Subcutaneous adipose tissue (tissue), 4 donors: Measurements from ENCODE around the gene ZNF320. TPM values are rescaled to one million over a fixed set of nuclear protein-coding genes. Genes with fewer than 3 reads are reported as not detected.

Source experiments
- total RNA-seq, 4 donors: library from RNA; depleted of rRNA; stranded (reverse); fragments of >200 nt; gene quantifications; one replicate each; pipeline ENCODE4 v1.1.0, GENCODE V29; 2016
- TF ChIP-seq, protein P1 (sequence below): fragments of 450-650 bp; IDR thresholded peaks from one replicate; pipeline ENCODE4 v1.5.1; 2016; ENCODE audit warnings: low read depth, mild to moderate bottlenecking, control low read depth, antibody characterized with exemption, moderate library complexity

ZNF320 gene
- total RNA-seq, result 10 to 100 TPM in 1 of 4 donors, 1 to 10 TPM in 3; 5.3 to 13.9 (median 7.4) TPM

DNA sequence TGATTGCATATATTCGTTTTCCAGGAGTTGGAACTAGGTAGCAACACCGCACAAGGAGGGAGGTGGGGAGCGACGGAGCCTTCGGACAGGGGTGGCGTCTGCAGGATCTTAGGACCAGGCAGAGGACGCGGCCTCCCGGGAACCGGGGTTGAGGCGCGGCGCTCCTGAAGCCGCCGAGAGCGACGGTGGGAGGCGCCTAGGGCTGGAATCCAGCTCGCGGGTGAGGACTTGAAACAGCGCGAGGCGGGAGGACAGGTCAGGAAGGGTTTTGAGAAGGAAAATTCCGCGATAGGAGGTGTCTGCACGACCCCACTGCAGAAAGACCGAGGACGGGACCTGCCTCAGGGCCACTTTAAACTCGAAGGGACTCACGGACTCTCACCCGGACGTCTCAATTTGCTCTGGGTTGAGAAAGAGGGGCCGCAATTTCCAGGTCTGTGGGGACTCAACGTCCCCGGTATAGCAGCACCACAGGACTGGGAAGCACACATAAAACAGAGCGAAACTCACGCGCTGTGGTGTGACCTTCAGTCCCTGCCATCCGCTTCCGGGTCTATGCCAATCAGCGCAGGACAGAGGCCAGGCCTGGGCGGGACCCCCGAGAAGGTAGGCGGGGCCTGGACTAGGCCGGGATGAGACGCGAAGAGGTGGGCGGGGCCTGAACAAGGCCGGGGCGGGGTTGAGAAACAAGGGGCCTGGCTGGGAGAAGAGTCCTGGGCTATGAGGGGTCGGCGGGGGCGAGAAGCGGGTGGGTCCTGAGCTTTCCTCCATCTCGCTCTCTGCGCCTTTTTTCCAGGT, at the start of gene ZNF320:
ZNF320 (minus strand) TSS at position 498 of the 798 bp plus-strand sequence. CDS start 7,380 bp downstream, outside the sequence.
- TF ChIP-seq, protein P1, sequence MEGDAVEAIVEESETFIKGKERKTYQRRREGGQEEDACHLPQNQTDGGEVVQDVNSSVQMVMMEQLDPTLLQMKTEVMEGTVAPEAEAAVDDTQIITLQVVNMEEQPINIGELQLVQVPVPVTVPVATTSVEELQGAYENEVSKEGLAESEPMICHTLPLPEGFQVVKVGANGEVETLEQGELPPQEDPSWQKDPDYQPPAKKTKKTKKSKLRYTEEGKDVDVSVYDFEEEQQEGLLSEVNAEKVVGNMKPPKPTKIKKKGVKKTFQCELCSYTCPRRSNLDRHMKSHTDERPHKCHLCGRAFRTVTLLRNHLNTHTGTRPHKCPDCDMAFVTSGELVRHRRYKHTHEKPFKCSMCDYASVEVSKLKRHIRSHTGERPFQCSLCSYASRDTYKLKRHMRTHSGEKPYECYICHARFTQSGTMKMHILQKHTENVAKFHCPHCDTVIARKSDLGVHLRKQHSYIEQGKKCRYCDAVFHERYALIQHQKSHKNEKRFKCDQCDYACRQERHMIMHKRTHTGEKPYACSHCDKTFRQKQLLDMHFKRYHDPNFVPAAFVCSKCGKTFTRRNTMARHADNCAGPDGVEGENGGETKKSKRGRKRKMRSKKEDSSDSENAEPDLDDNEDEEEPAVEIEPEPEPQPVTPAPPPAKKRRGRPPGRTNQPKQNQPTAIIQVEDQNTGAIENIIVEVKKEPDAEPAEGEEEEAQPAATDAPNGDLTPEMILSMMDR, result no peak

DNA sequence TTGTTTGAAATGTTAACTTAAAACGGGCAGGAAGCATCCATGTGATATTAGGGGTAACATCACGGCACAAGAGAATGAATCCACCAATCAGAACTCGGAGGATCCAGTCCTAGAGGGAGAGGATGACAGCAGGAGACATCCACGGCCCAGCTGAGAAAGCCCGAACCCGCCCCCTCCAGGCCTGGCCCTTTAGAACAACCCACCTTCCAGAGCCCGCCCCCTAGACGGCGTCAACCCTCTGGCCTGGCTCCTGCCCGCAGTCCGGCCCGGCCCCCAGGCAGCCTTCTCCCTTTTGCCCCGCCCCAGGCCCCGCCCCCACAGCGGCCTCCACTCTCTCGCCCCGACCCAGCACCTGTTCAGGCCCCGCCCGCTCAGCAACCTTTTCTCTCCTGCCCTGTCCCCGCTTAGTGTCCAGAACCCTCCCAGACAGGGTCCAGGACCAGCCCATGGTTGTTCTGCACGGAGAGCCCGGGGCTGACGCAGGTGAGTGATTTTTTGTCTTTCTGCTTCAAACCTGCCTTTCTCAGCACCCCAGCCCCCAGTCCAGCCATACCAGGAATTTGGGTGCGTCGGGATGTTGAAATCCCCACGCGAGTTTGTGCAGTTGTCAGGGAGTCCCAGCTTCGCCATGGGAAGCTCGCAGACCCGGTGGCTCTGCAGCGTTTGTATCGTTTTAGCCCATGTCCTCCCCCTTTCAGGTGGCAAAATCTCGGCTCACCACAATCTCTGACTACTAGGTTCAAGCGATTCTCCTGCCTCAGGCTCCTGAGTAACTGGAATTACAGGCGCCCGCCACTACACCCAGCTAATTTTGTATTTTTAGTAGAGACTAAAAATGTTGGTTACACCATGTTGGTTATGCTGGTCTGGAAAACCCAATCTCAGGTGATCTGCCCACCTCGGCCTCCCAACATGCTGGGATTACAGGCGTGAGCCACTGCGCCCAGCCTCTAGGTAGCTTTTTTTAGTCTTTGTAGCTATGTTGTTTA, 49.2 kb upstream of the ZNF320 start:
- TF ChIP-seq, protein P1, result no peak

- TF ChIP-seq, protein P1, result no peak
These were observed 48.4 kb upstream of the ZNF320 start for GRCh38 chr19:52945652-52946321.

DNA sequence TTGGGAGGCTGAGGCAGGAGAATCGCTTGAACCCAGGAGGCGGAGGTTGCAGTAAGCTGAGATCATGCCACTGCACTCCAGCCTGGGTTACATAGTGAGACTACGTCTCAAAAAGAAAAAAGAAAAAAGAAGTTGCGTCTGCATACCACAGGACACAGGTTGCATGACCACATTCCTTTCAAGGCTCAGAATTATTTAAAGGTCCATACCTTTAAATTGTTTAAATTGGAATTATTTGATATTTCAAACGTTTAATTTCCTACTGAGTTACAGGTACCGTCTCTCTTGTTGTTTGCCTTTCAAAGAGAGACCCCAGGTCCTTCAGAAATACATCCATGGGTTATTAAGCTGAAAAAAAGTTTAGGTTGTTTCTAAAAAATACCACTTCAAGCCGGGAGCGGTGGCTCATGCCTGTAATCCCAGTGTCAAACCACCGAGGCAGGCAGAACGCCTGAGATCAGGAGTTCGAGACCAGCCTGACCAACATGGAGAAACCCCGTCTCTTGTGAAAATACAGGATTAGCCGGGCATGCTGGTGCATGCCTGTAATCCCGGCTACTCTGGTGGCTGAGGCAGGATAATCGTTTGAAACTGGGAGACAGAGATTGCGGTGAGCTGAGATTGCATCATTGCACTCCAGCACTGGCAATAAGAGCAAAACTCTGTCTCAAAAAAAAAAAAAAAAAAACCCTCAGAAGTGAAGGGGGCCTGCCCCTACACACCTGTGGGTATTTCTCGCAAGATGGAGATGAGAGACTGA, 46.6 kb upstream of the ZNF320 start:
- TF ChIP-seq, protein P1, result no peak

DNA sequence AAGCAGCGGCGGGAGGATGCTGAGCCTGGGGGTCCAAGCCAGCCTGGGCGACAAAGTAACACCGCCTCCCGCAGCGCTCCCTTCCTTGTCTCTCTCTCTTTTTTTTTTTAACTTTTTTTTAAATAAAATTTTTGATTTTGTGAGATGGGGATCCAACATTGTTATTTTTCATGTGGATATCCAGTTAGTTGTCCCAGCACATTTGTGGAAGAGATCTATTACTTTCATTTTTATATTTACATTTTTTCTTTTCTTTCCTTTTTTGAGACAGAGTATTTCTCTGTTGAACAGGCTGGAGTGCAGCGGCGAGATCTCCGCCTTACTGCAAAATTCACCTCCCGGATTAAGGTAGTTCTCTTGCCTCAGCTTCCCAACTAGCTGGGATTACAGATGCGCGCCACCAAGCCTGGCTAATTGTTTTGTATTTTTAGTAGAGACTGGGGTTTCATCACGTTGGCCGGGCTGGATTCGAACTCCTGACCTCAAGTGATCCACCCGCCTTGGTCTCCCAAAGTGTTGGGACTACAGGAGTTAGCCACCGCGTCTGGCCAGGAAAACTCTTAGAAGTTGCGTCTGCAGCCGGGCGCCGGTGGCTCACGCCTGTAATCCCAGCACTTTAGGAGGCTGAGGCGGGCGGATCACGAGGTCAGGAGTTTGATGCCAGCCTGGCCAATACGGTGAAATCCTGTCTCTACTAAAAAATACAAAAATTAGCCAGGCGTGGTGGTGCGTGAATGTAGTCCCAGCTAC, 45.9 kb upstream of the ZNF320 start:
- TF ChIP-seq, protein P1, result no peak
